Measurements from ENCODE around the gene TMED5.

DNA sequence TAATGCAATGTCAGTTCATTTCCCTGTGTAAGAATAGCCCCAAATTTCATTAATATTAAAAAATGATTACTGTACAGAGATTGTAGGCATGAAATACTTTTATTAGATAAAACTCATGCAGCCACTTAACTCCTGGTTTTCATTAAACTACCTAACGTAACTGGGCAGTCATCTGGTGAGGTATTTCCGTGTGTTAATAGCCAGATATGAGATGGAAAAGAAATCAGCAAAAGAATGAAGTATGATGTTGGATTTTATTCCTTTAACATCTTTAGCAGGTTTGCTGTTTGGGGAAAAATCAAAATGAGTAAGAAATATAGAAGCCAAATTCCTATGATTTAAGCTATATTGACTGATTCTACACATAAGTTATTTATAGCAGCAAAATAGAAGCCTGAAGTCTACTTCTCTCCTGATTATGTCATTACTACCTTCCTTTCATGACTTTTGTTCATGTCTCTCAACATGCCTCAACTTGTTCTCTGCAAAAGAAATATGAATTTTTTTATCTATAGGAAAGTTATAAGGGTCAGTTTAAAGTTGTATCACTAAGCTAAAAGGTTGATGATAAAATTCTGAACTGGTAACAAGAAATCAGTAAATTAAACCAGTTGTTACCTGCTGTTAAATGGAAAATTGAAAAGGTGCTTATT, 42.9 kb upstream of the TMED5 start:
- TF ChIP-seq, protein P1, sequence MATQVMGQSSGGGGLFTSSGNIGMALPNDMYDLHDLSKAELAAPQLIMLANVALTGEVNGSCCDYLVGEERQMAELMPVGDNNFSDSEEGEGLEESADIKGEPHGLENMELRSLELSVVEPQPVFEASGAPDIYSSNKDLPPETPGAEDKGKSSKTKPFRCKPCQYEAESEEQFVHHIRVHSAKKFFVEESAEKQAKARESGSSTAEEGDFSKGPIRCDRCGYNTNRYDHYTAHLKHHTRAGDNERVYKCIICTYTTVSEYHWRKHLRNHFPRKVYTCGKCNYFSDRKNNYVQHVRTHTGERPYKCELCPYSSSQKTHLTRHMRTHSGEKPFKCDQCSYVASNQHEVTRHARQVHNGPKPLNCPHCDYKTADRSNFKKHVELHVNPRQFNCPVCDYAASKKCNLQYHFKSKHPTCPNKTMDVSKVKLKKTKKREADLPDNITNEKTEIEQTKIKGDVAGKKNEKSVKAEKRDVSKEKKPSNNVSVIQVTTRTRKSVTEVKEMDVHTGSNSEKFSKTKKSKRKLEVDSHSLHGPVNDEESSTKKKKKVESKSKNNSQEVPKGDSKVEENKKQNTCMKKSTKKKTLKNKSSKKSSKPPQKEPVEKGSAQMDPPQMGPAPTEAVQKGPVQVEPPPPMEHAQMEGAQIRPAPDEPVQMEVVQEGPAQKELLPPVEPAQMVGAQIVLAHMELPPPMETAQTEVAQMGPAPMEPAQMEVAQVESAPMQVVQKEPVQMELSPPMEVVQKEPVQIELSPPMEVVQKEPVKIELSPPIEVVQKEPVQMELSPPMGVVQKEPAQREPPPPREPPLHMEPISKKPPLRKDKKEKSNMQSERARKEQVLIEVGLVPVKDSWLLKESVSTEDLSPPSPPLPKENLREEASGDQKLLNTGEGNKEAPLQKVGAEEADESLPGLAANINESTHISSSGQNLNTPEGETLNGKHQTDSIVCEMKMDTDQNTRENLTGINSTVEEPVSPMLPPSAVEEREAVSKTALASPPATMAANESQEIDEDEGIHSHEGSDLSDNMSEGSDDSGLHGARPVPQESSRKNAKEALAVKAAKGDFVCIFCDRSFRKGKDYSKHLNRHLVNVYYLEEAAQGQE (IDR thresholded peaks at IDR 0.05; ENCODE audit: insufficient read depth in 1 of 2, low read depth in 2 of 2, low read length in 2 of 2) = no peak
- TF ChIP-seq POLR2AphosphoS5 (IDR thresholded peaks at IDR 0.05; ENCODE audit: low read depth, low read length) = no peak
- TF ChIP-seq TAF1 (IDR thresholded peaks at IDR 0.05; ENCODE audit: borderline replicate concordance, insufficient read depth, low read length) = no peak
- TF ChIP-seq SIN3A (IDR thresholded peaks at IDR 0.05; ENCODE audit: borderline replicate concordance, insufficient read depth, low read length) = no peak
- no peak for TF ChIP-seq FOXP2 (optimal IDR thresholded peaks at IDR 0.05; ENCODE audit: borderline replicate concordance, extremely low read depth, extremely low read length, insufficient read depth)
